Suppressor macrophage (primary cell): Measurements from ENCODE around the gene KDM6A.
"Not testable (repeated sequence)": the region's sequence is repeated elsewhere in the genome, so short reads cannot be mapped to it uniquely, and the experiment has no call there.

Source experiments
- DNase-seq, 4 experiments: peaks; one replicate each; pipeline ENCODE4 v3.0.0-alpha.2; 2020 to 2022

Gene KDM6A

DNA sequence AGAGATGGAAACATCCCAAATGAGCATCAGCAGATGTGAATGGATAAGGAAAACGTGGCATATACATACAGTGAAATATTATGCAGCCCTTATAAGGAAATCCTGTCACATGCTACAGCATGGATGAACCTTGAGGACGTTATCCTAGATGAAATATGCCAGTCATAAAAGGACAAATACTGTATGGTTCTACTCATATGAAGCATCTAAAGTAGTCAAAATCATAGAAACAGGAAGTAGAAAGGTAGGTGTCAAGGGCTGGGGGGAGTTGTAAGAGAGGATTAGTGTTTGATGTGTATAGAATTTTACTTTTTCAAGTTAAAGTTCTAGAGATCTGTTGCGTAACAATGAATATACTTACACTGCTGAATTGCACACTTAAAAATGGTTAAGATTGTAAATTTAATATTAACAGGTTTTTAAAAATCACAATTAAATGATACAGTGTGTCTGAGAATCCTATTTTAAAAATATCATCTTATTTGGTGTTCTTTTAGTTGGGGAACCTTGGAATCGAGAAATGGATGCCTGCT is 58.5 kb downstream of the KDM6A start:
- DNase-seq, result no peak

DNA sequence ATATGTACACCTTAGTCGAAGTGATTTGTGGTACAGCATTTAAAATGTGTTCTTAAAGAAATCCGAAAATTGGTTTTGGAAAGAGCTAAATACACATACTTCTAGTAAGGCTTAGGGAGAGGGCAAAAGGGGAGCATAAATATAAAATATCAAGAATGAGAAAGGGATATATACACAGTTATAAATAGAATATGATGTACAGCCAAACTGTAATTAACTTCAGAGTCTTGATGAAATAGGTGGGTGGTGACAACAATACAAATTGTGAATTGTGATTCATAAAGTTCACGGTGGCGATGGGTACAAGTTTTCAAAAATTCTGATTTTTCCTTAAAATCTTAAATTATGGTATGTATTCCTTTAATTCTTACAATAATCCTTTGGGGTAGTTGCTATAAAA is 62.2 kb downstream of the KDM6A start:
- DNase-seq, result no peak

DNA sequence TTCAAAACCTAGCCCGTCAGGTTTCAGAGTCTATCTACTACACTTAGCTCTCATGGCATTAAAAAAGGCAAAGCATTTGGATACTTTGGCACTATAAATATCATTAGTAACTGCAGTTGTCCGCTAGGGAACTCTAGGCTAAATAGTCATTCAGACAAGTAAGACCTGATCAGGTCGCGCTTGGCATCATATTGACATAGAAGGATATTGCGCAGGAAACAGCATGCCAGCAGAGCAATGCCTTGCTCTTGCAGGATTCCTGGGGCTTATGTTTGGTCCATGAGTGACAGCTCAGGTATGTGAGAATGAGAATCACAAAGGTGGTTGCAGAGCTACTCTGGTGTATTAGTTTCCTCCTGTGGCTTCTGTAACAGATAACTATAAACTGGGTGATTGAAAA is 62.7 kb downstream of the KDM6A start:
- no peak for DNase-seq

DNA sequence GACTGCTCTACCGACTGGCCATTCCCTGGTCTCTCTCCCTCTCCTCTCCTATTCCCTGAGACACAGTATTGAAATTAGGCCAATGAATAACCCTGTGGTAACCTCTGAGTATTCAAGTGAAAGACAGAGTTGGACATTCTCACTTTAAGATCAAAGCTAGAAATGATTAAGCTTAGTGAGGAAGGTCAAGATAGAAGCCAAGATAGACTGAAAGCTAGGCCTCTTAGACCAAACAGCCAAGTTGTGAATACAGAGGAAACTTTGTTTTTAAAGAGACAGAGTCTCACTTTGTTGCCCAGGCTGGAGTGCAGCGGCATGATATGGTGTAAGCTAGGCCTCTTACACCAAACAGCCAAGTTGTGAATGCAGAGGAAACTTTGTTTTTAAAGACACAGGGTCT is 64.6 kb downstream of the KDM6A start:
- no peak for DNase-seq

DNA sequence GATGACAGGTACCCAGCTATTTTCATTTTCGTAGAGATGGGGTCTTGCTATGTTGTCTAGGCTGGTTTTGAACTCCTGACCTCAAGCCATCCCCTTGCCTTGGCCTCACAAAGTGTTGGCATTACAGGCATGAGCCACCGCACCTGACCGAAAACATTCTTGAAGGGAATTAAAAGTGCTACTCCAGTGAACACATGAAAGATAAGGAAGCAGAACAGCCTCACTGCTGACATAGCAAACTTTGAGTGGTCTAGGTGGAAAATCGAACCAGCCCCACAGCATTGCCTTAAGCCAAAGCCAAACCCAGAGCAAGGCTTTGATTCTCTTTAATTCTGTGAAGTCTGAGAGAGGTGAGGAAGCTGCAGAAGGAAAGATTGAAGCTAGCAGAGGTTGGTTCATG is 65.1 kb downstream of the KDM6A start:
- no peak for DNase-seq

DNA sequence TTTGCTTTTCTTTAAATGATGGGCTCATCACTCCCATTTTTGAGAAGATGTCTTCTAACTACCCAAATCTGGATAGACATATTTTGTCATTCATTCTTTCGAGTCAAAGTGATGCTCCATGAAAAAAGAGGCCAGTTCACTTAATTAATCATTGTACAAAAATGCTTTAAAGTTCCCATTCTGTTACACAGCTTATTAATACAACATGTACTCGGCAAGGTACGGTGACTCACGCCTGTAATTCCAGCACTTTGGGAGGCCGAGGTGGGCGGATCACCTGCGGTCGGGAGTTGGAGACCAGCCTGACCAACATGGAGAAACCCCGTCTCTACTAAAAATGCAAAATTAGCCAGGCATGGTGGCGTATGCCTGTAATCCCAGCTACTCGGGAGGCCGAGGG is 67.6 kb downstream of the KDM6A start:
- DNase-seq, result not testable (repeated sequence)

DNA sequence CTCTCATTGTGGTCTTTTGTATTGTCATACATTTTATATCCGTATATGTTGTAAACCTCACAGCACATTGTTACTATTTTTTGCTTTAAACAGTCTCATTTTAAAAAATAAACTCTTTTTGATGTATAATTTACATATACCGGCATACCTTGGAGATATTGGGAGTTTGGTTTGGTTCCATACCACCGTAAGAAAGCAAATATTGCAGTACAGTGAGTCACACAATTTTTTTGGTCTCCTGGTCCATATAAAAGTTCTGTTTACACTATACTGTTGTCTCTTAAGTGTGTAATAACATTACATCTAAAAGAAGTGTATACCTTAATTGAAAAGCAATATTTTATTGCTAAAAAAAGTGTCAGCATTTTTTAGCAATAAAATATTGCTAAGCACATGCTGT is 70.0 kb downstream of the KDM6A start:
- no peak for DNase-seq

DNA sequence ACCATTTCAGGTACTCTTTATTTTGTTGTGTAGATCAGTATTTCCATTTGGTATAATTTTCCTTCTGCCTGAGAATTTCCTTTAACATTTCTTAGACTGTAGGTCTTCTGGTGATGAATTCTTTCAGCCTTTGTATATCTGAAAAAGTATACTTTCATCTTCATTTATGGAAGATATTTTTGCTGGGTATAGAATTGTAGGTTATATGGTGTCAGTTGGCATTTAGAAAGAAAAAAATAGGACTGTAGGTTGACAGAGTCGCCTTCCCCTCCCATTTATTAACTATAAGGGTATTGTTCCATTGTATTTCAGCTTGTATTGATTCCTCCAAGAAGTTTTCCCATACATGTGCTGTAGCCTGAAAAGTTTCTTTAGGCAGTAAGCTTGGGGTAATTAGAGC is 71.9 kb downstream of the KDM6A start:
- DNase-seq, result no peak

DNA sequence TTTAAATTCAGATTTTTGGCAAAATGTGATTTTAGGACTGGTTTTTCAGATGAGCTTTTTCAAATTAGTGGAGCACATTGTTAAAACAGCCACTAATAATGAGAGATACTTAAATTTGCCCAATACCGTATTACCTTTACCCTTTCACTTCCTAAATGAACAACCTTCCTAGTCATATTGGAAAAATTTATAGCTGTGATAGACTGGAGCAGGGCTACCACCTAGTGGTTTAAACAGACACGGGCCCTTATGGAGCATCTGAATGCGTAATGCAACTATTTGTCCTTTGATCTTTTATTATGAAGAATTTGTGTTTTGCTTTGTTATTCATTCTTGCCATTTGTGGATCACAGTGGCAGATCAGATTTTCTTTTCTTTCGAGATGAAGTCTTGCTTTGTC is 72.7 kb downstream of the KDM6A start:
- peak in 2 of 4 experiments; percentile 19 to 21 for DNase-seq

DNA sequence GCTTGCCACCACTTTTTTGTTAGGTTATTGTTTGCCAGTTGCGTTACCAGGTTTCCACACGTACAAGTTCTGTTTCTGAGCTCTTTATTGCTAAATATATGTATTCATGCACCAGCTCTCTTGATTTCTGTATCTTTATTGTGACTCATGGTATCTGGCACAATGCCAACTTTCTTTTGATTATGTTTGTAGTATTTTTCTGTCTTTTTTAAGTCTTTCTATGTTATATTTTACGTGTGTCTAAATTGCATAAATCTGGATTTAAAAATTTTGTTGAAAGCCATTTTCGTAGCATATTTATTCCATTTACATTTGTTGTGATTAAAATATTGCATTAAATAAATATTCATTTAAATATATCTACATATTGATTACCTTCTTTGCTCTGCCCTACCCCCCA is 73.8 kb downstream of the KDM6A start:
- peak in 2 of 4 experiments; percentile 15 to 17 for DNase-seq

DNA sequence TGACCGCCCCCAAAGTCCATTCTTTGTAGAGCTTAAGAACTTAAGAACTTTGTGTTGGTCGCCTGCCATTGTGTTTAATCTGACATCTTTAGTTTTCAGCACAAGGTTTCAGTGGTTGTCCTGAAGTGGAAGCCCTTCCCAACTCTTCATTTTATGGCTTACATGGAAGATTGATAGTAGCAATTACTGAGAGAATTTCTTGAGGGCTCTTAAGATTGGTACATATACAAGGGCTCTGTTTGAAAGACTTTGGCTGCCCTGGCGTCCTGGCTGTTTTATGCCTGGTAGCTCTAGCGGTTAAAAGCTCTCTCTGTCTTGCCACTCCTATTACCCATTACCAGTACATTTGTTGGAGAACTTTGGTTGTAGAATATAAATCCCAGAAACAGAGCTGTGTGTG is 75.0 kb downstream of the KDM6A start:
- DNase-seq, result no peak

DNA sequence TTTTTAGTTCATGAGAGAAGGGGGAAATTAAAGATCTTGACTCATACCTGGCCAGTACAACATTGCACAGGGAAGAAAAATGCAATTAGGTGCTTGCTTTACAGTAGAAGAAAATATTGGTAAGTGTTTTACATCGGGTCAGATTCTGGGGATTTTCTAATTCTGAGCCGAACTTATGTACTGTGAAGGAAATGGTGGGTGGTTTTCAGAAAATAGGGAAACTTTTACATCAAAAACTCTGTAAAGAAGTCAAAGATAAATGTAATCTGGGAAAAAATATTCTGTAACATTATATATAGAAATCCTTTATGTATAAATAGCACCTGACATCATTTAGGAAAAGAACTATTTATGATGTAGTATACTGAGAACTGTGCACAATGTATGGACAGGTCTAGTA is 75.4 kb downstream of the KDM6A start:
- no peak for DNase-seq

DNA sequence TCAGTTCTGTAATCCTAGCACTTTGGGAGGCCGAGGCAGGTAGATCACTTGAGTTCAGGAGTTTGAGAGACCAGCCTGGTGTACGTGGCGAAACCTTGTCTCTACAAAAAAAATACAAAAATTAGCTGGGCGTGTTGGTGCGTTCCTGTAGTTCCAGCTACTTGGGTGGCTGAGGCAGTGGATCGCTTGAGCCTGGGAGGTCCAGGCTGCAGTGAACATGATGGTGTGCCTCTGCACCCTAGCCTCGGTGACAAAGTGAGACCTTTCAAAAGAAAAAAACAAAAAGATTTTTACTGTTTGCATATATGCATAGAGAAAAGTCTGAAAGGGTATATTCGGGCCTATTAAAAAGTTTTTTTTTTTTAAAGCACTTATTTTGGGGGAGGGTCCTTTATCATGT is 76.1 kb downstream of the KDM6A start:
- DNase-seq, result no peak

DNA sequence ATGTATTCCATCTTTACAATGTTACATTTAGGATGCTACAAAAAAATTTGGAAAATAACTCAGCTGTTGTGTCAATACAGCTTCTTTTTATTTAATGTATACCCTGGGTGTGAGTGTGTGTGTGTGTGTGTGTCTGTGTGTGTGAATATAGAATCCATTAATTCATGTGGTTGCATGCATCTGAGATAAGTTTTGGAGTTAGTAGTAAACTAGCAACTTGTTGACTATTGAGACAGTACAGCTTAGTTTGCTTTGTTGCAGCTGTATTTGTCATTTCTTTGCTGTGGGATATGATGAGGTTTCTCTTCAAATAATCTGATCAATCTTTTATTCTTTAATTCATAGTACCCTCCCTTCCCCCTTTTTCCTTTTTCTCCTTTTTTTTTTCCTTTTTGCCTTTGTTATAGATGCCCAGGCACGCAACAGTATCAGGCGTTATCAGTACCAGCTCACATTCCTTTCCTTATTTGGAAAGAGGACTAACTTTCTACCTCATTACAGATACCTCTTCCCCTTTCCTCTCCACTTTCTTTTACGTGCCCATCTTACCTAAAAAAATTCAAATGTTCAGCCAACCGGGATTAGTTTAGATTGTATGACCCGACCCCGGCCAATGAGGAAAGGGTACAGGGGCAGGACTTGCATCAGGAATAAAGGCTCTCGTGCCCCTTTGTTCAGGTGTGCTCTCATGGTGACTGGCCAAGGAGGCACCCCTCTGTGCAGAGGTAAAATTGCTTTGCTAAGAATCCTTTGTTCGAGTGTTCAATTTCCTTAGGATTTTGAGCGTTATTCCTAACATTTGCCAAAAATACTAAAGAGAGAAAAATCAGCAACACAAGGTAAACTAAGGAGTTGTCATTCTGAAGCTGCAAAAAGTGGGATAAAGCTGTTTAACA is 77.7 kb downstream of the KDM6A start:
- DNase-seq, result not testable (repeated sequence)

DNA sequence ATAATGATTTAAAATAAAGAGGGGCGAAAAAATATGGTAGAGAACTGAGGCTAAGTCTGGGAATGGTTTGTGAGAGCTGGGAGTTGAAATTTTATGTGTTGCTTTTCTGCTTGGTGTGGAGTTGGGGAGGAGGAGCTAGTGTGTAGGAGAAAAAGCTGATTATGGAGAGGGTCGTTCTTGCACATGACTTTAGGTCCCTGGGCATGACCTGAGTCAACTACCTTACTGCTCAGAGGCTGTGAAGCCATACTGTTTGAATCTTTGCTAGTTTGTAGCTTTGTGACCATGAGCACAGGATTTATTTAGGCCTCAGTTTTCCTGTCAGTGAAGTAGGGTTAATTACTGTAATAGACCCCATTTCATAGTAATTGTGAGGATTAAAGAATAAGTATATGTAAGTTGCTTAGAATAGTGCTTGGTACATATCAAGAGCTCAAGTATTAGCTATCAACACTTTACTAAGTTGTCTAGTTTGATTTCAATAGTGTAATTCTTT is 78.6 kb downstream of the KDM6A start:
- no peak for DNase-seq

DNA sequence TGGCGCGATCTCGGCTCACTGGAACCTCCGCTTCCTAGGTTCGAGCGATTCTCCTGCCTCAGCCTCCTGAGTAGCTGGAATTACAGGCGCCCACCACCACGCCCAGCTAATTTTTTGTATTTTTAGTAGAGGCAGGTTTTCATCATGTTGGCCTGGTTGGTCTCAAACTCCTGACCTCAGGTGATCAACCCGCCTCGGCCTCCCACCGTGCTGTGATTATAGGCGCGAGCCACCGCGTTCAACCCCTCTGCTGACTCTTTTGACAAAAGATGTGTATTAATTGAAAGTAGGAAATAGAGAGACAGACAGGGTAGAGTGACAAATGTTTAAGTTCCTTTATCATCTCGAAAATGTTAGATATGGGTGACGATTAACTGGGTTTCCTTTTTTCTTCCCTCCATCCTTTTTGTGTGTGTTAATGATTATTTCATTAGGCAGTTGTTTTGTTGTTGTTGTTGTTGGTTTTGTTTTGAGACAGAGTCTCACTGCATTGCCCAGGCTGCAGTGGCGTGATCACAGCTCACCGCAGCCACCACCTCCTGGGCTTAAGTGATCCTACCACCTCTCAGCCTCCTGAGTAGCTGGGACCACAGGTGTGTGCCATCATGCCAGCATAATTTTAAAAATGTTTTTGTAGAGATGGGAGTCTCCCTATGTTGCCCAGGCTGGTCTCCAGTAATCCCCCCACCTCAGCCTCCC is 79.5 kb downstream of the KDM6A start:
- no peak for DNase-seq

DNA sequence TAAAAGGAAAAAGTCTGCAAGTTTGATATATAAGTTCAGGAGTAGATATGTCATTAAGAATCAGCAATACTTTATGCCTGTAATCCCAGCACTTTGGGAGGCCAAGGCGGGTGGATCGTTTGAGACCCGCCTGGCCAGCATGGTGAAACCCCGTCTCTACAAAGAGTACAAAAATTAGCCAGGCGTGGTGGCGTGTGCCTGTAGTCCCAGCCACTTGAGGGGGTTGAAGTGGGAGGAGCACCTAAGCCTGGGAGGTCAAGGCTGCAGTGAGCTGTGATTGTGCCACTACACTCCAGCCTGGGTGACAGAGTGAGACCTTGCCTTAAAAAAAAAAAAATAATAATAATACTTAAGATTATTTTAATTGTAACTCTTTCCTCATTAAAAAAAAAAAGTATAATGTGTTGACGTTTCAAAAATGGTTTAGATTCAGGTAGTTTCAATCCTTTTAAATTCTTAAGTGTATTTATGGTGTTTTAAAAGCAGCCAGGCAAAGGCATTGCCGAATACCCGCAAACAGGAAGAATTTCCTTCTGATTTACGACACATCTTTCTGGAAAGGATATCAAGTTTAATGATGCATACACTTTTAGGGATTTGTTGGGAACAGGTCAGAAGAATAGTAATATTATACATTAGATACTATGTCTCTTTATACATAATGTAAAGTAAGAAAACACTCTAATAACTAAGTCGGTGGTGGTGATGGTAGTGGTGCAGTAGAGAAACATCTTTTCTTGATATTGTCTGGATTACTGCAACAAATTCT is 80.9 kb downstream of the KDM6A start:
- no peak for DNase-seq

DNA sequence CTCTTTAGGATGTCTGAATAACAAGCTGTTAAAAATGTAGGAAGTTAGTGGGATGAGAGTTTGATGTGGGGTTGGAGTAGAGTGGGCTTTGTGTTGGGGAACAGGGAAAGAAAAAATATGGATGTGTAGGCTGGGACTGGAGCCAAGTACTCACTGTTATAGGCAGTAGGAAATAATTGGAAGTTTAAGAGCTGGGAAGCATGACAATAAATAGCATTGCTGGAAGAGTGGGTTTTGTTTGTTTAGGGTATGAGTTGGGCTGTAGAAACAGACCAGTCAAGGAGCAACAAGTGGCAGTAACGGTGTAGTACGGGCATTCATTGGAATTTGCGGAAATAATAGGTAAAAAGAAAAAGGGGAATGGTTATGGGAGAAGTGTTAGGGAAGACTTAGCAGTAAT is 81.6 kb downstream of the KDM6A start:
- no peak for DNase-seq

DNA sequence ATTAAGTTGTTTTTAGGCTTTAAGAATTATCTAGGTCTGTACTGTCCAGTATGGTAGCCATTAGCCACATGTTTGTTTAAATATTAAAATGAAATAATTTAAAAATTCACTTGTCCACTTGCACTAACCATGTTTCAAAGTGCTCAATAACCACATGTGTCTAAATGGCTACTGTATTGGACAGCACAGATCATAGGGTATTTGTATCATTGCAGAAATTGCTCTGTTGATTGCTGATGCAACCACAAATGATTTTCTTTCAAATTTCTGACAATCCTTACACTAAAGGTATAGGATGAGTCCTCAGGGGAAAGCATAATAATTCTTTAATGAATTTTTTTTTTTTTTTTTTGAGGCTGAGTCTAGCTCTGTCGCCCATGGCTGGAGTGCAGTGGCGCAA is 84.9 kb downstream of the KDM6A start:
- no peak for DNase-seq

DNA sequence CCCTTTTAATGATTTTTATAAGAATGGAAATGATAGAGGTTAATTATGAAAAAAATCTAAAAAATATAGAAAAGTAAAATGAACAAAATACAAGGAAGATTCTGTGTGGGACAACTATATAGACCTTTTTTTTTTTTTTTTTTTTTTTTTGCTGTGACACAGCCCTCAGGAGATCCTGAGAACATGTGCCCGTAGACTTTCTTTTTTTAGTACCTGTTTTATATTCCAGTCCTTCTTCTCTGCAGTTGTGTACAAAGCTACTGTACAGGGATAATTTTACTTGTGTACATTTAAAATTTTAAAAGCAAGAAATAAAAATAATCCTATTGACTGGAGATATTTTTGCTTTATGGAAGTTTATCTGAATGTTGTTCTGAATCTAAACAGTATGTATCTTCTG is 85.5 kb downstream of the KDM6A start:
- no peak for DNase-seq

DNA sequence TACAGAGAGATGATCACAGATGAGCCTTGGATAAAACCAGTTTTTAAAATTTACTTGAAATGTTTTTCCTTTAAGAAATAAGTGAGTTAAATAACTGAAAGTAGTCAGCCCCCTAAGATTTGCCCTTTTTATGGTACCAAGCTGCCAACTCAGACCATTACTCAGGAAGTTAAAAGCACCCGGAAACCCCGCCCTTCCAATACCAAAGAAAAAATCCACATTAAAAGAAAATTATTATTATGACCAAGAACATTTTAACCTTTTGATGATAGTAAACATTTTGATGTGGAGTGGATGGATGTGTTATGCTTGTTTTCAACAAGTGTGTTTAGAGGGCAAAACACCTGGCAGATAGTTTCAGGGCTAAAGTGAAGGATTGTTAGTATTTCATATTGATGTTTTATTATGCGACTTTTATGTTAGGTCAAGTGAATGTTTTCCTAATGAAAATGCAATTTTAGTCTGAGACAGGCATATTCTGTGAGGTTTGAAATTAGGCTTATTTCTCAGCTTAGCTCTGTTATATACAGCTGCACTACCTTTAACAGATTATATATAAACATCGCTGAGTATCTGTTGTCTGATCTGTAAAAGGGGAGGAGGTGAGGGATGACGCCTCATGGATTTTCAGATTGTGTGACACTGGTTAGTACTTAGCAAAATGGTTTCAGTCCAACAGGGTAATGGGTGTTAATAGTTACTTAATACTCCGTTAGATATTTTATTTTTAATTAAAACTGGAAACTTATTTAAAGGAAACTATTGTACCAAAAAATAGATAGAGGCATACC is 89.0 kb downstream of the KDM6A start:
- no peak for DNase-seq

DNA sequence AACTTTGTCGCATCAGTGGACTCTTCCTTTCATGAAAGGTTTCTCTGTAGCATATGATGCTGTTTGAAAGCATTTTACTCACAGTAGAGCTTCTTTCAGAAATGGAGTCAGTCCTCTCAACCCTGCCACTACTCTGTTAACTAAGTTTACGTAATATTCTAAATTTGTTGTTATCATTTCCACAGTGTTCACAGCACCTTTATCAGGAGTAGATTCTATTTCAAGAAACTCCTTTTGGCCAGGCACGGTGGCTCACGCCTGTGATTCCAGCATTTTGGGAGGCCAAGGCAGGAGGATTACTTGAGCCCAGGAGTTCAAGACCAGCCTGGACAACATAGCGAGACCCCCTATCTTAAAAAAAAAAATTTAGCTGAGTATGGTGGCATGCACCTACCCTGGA is 90.0 kb downstream of the KDM6A start:
- DNase-seq, result no peak
